Measurements from ENCODE around the gene CD3G. TPM values are rescaled to one million over a fixed set of nuclear protein-coding genes. Genes with fewer than 3 reads are reported as not detected.
A peak's percentile ranks its signal among the peaks of the same experiment; 100 is the strongest.

CD3G gene
- total and polyA plus RNA-seq, 9 of the 15 experiments (the other 6 are each of a cell fraction or from before 2014, with no cell fraction given): 0.30 to 1.7 (median 0.47) TPM

GRCh38 chr11:118359295-118359958 lies 15.3 kb downstream of the CD3G start, which contains the start of gene UBE4A (continued):
- no peak for TF ChIP-seq ZNF609 (CRISPR knock-in tag; IDR thresholded peaks at IDR 0.05; ENCODE audit: borderline replicate concordance)
- no peak for TF ChIP-seq HOMEZ (CRISPR knock-in tag; IDR thresholded peaks at IDR 0.05)
- TF ChIP-seq IFI16 (CRISPR knock-in tag; IDR thresholded peaks at IDR 0.05): no peak
- TF ChIP-seq L3MBTL2 (IDR thresholded peaks at IDR 0.05): peak; percentile 61
- TF ChIP-seq GTF3C2 (IDR thresholded peaks at IDR 0.05; ENCODE audit: borderline replicate concordance, extremely low read depth, insufficient read length): no peak
- TF ChIP-seq ZBTB7A (IDR thresholded peaks at IDR 0.05; ENCODE audit: borderline replicate concordance, control insufficient read depth, low read depth, low read length): no peak
- no peak for TF ChIP-seq SNRNP70 (optimal IDR thresholded peaks at IDR 0.05; ENCODE audit: low read depth, low read length)
- no peak for TF ChIP-seq ETV6 (IDR thresholded peaks at IDR 0.05; ENCODE audit: borderline replicate concordance in 1 of 2, low read depth in 2 of 2, low read length in 1 of 2)
- no peak for TF ChIP-seq ETV6 (CRISPR knock-in tag; IDR thresholded peaks at IDR 0.05; ENCODE audit: borderline replicate concordance)
- TF ChIP-seq NR3C1 (CRISPR knock-in tag; IDR thresholded peaks at IDR 0.05): no peak
- TF ChIP-seq TRIM28 (IDR thresholded peaks at IDR 0.05): 0 out of 2 replicates have a peak, but pooled peaks have one; percentile 17
- no peak for TF ChIP-seq RFX1 (IDR thresholded peaks at IDR 0.05)
- TF ChIP-seq ZNF224 (CRISPR knock-in tag; IDR thresholded peaks at IDR 0.05): no peak
- peak; percentile 86 for TF ChIP-seq NKRF (IDR thresholded peaks at IDR 0.05; ENCODE audit: borderline replicate concordance)
- TF ChIP-seq ILK (tag; IDR thresholded peaks at IDR 0.05; ENCODE audit: borderline replicate concordance, low read depth): no peak
- no peak for TF ChIP-seq BDP1 (IDR thresholded peaks at IDR 0.05; ENCODE audit: insufficient read depth, insufficient read length)
- TF ChIP-seq ZNF143 (CRISPR knock-in tag; IDR thresholded peaks at IDR 0.05): no peak
